Ishikawa (cell line): ENCODE measurements around the gene MRPL19.

Experiments used
- CEBPB ChIP-seq: IDR thresholded peaks from 2 replicates; pipeline ENCODE4 v1.6.1; 2012
- CREB1 ChIP-seq: IDR thresholded peaks from 2 replicates; pipeline ENCODE4 v1.6.1; 2012; ENCODE audit warnings: low read depth
- EGR1 ChIP-seq: IDR thresholded peaks from 2 replicates; pipeline ENCODE4 v1.6.1; 2012
- EP300 ChIP-seq: IDR thresholded peaks from 2 replicates; pipeline ENCODE4 v1.6.1; 2012; ENCODE audit warnings: borderline replicate concordance
- FOXM1 ChIP-seq: IDR thresholded peaks from 2 replicates; pipeline ENCODE4 v1.6.1; 2012; ENCODE audit warnings: low read depth, borderline replicate concordance
- NFIC ChIP-seq: IDR thresholded peaks from 2 replicates; pipeline ENCODE4 v1.6.1; 2012
- RAD21 ChIP-seq: IDR thresholded peaks from 2 replicates; pipeline ENCODE4 v1.6.1; 2012; ENCODE audit warnings: low read depth
- TAF1 ChIP-seq: IDR thresholded peaks from 2 replicates; pipeline ENCODE4 v1.6.1; 2012; ENCODE audit warnings: low read depth, mild to moderate bottlenecking
- TCF12 ChIP-seq: IDR thresholded peaks from 2 replicates; pipeline ENCODE4 v1.6.1; 2012; ENCODE audit warnings: low read depth
- TEAD4 ChIP-seq: IDR thresholded peaks from 2 replicates; pipeline ENCODE4 v1.6.1; 2012
- YY1 ChIP-seq: IDR thresholded peaks from 2 replicates; pipeline ENCODE4 v1.6.1; 2012; ENCODE audit warnings: low read depth
- ZBTB7A ChIP-seq: IDR thresholded peaks from 2 replicates; pipeline ENCODE4 v1.6.1; 2012; ENCODE audit warnings: low read depth
- TF ChIP-seq, protein P1 (sequence below): IDR thresholded peaks from 2 replicates; pipeline ENCODE4 v1.6.1; 2012
- TF ChIP-seq, protein P2 (sequence below): IDR thresholded peaks from 2 replicates; pipeline ENCODE4 v1.6.1; 2012; ENCODE audit warnings: low read depth, mild to moderate bottlenecking
- TF ChIP-seq, protein P3 (sequence below): IDR thresholded peaks from 2 replicates; pipeline ENCODE4 v1.6.1; 2012

The MRPL19 gene

DNA sequence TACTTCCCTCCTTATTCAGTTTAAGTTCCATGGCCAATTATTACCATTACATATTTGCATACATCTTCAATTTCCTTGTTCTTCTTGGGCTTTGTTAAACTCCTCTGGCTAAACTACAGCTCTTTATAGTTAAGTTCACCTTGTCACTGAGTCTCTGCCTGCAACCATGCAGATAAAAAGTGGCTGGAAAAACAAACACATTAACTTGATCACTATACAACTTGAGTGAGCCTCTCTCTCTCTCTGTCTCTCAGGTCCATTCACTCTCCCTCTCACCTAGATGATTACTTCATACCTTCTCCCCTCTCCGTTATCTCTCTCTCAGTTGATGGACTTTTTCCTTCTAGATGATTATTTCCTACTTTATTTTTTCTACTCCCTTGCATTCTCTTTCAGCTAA is 33.8 kb downstream of the MRPL19 start:
- no peak for TF ChIP-seq TCF12
- TF ChIP-seq, protein P1, sequence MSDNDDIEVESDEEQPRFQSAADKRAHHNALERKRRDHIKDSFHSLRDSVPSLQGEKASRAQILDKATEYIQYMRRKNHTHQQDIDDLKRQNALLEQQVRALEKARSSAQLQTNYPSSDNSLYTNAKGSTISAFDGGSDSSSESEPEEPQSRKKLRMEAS = no peak
- no peak for TF ChIP-seq RAD21
- no peak for TF ChIP-seq CEBPB

DNA sequence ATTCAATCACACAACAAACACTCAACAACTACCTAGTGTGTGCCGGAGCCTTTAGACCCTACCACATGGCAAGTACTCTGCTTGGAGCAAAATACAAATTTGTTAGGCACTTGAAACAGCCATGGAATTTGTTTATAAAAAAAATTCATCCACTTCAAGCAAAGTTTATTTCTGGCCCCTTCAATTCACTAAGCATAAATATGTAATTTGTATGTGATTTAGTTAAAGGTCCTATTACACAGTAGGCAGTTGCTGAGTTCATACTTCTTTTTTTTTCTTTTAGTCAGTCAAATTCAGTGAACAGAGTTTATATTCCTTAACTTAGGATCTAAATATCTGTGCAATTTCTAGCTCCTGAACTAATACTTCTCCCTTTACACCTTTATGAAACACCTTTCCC is 41.6 kb downstream of the MRPL19 start:
- TF ChIP-seq CEBPB = no peak
- no peak for TF ChIP-seq RAD21
- TF ChIP-seq, protein P2, sequence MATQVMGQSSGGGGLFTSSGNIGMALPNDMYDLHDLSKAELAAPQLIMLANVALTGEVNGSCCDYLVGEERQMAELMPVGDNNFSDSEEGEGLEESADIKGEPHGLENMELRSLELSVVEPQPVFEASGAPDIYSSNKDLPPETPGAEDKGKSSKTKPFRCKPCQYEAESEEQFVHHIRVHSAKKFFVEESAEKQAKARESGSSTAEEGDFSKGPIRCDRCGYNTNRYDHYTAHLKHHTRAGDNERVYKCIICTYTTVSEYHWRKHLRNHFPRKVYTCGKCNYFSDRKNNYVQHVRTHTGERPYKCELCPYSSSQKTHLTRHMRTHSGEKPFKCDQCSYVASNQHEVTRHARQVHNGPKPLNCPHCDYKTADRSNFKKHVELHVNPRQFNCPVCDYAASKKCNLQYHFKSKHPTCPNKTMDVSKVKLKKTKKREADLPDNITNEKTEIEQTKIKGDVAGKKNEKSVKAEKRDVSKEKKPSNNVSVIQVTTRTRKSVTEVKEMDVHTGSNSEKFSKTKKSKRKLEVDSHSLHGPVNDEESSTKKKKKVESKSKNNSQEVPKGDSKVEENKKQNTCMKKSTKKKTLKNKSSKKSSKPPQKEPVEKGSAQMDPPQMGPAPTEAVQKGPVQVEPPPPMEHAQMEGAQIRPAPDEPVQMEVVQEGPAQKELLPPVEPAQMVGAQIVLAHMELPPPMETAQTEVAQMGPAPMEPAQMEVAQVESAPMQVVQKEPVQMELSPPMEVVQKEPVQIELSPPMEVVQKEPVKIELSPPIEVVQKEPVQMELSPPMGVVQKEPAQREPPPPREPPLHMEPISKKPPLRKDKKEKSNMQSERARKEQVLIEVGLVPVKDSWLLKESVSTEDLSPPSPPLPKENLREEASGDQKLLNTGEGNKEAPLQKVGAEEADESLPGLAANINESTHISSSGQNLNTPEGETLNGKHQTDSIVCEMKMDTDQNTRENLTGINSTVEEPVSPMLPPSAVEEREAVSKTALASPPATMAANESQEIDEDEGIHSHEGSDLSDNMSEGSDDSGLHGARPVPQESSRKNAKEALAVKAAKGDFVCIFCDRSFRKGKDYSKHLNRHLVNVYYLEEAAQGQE = no peak

DNA sequence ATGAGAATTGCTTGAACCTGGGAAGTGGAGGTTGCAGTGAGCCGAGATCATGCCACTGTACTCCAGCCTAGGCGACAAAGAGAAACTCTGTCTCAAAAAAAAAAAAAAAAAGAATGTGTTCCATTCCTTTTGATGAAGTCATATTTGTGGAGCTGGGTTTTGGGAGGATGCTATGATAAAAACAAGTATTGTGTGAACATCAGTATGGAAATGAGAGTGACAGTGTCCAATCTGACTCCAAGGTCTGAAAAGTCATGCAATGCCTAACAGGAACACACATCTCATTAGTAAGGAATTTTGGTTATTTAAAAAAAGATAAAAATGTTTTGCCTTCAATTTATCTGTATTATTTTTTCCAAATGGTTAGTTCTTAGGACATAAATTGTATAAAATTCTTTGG is 52.3 kb downstream of the MRPL19 start:
- TF ChIP-seq CREB1 (no peak), YY1 (no peak), TAF1 (no peak), NFIC (no peak), TEAD4 (no peak), FOXM1 (no peak), EGR1 (no peak), TCF12 (no peak), CEBPB (no peak), RAD21 (no peak), ZBTB7A (no peak), EP300 (no peak)
- TF ChIP-seq, protein P1 = no peak
- TF ChIP-seq, protein P3, sequence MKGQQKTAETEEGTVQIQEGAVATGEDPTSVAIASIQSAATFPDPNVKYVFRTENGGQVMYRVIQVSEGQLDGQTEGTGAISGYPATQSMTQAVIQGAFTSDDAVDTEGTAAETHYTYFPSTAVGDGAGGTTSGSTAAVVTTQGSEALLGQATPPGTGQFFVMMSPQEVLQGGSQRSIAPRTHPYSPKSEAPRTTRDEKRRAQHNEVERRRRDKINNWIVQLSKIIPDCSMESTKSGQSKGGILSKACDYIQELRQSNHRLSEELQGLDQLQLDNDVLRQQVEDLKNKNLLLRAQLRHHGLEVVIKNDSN = no peak
- TF ChIP-seq, protein P2 = no peak

DNA sequence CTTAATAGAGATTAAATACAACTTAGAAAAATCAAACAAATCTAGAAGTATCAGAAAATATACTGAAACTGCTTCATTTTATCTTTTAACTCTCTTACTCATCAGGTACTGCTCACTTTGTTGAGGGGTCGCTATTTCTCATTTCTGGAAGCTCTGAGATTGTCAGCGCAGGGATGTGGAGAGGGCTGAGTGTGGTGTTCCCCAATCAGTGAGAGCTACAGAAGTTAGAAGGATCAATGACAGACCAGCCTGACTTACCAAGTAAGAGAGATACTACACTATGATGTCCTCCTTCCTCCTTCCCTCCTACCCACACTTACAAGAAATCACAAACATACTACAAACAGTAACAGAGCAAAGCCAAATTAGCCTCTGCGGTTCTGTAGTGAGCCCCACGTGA is 56.0 kb downstream of the MRPL19 start:
- no peak for TF ChIP-seq RAD21
- no peak for TF ChIP-seq YY1
- no peak for TF ChIP-seq NFIC
- TF ChIP-seq, protein P3 = no peak
- no peak for TF ChIP-seq CREB1
- TF ChIP-seq TEAD4 = no peak
- TF ChIP-seq TCF12 = no peak

DNA sequence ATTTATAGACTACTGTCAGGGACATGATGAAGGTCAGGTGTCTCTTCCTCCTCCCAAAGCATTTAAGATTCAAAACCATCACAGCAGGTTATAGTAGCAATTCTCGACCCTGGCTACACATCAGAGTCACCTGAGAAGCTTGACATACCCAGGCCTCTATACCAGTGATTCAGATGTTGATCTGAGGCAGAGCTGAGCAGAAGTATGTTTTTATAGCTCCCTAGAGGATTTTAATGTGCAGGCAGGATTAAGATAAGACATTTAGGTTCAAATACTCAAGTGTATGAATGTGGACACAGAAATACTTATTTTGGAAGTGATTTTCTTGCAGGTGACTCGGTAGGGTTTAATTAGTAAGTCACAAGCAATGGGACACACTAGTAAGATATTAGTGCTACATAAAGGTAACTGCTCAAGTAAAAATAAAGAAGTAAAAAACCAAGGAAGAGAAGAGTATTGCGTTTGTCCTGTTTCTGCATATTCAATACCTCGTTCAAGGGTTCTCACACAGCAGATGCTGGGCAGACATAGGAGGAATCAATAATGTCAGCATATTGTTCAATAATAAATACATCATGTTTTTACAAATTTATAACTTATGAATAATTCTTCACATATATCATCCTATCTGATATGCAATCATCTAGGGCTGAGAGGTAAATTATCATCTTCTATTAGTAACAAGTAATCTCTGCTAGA is 57.2 kb downstream of the MRPL19 start:
- TF ChIP-seq FOXM1 (no peak), CEBPB (no peak), TAF1 (no peak), YY1 (no peak), EGR1 (no peak), ZBTB7A (no peak), EP300 (no peak), TCF12 (no peak)

DNA sequence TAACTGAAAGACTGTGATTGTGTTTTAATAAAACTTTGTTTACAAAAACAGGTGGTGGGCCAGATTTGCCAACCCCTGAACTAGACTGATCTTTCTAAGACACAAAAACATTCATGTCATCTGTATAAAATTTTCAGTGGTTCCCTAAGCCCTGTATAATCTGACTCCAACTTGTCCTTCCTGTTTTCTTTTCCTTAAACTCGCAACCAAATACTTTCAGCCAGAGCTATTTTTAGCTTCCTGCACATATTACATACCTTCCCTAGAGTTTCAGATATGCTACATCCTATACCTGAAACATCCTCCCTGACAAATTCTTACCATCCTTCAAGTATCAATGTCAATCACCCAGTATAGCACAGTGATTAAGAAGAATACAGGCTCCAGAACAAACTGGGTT is 59.3 kb downstream of the MRPL19 start:
- TF ChIP-seq TAF1 (no peak), EP300 (no peak), CEBPB (no peak), RAD21 (no peak), ZBTB7A (no peak), FOXM1 (no peak), TEAD4 (no peak), EGR1 (no peak), YY1 (no peak)
- TF ChIP-seq, protein P3 = no peak
- TF ChIP-seq, protein P2 = no peak
